Measurements from ENCODE around the gene FAM163A. TPM values are rescaled to one million over a fixed set of nuclear protein-coding genes. Genes with fewer than 3 reads are reported as not detected.

The FAM163A gene
- total RNA-seq, 1 experiment from 2014 or later: 0.46 TPM

DNA sequence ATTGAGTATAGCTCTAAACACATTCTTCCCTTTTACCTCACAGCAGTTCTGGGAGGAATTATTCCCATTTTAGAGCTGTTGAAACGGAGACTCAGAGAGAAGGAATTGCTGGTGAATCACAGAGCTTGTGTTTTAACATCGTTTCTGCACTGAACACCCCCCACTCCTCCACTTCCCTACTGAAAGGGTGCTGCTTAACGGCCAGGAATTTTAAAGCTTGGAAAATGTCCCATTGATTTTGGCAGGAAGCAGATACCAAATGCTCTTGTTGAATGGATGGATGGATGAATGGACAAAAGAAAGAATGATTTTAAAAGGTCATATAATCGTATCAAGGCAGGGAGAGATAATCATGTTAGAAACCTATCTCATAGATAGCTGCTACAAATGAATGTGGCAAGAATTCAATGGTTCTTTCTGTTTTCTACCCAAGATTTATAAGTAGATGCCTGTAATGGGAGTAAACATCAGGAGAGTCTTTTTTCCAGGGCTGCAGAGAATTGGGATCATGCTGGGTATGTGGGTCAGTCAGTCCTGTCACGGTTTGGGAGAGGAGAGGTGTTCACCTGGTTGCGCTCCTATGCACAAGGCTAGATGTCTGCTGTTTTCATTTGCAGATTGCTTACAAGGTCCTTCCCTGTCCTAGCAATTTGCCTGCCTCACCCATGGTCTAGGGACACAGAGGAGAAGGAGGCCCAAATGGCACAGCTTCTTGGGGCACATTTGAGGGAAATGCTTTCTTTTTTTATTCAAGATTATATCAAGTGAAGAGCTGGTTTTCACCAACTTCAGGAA lies 19.0 kb downstream of the FAM163A start:
- no peak overlapping the region for H3K14ac ChIP-seq (ENCODE audit: insufficient read depth, low read length)
- H2BK12ac ChIP-seq (ENCODE audit: insufficient read length, low read depth, low read length): no peak overlapping the region
- H4K20me1 ChIP-seq (ENCODE audit: control insufficient read depth, insufficient read depth, insufficient read length): no peaks in the 10 kb centered on the region
- no CpG with 5 or more reads among the region's 6 CpGs for WGBS (ENCODE audit: extremely low coverage, insufficient read length, low lambda C conversion rate)
- peaks cover 5% of the 10 kb centered on the region for H3K27me3 Mint-ChIP-seq (ENCODE audit: low read depth)
- H3K23me2 ChIP-seq (ENCODE audit: insufficient read length, low read depth, low read length, poor library complexity, severe bottlenecking): no peaks in the 10 kb centered on the region
- H3K4ac ChIP-seq (ENCODE audit: low read depth, low read length): no peak overlapping the region
- H3K4me1 ChIP-seq (ENCODE audit: insufficient read depth, low read length): 0 out of 2 replicates have a peak, but pooled peaks cover 3% of the 10 kb centered on the region
- no peak overlapping the region for H2BK5ac ChIP-seq (ENCODE audit: insufficient read length, low read length)
- no peaks in the 10 kb centered on the region for H3K79me2 ChIP-seq (ENCODE audit: insufficient read depth, low read length)
- no peaks in the 10 kb centered on the region for H3K79me1 ChIP-seq (ENCODE audit: insufficient read depth, low read depth, low read length, poor library complexity, severe bottlenecking)
- no peak overlapping the region for H2AFZ ChIP-seq (ENCODE audit: low read length)
- H3K27me3 ChIP-seq (ENCODE audit: insufficient read depth, low read length): no peaks in the 10 kb centered on the region
- H3K23ac ChIP-seq (ENCODE audit: insufficient read length, low read depth, low read length): no peak overlapping the region
- no peak overlapping the region for H3K56ac ChIP-seq (ENCODE audit: insufficient read length, low read depth, low read length)
- no peak overlapping the region for H3K18ac ChIP-seq (ENCODE audit: insufficient read length, low read depth, low read length)
- H2BK15ac ChIP-seq (ENCODE audit: low read depth, low read length): no peak overlapping the region
- H3T11ph ChIP-seq (ENCODE audit: low read length): no peak overlapping the region
- no peak overlapping the region for H2BK120ac ChIP-seq (ENCODE audit: low read depth, low read length, poor library complexity, severe bottlenecking)
- no peak for DNase-seq
- no peak overlapping the region for H3K9ac ChIP-seq (ENCODE audit: extremely low read depth, insufficient read length, low read length)
- no peak overlapping the region for H4K5ac ChIP-seq (ENCODE audit: insufficient read length, low read depth, low read length)
- H3K27ac Mint-ChIP-seq: no peak overlapping the region
- no peak overlapping the region for H4K91ac ChIP-seq (ENCODE audit: insufficient read length, low read depth, low read length)
- H3K36me3 Mint-ChIP-seq (ENCODE audit: insufficient read depth in 1 of 3, low read depth in 3 of 3): peaks cover 0 to 24% (median 7%) of the 10 kb centered on the region in 3 experiments; a peak in 6 of 7 replicates
- H3K4me1 Mint-ChIP-seq: peaks cover 5 to 35% of the 10 kb centered on the region in 2 experiments
- H3K9me3 Mint-ChIP-seq: peaks cover 14 to 15% of the 10 kb centered on the region in 2 experiments
- H3K4me2 ChIP-seq (ENCODE audit: insufficient read depth, insufficient read length, low read length): no peak overlapping the region
- H2AK5ac ChIP-seq (ENCODE audit: insufficient read length, low read length): no peak overlapping the region
- TF ChIP-seq, protein P1, sequence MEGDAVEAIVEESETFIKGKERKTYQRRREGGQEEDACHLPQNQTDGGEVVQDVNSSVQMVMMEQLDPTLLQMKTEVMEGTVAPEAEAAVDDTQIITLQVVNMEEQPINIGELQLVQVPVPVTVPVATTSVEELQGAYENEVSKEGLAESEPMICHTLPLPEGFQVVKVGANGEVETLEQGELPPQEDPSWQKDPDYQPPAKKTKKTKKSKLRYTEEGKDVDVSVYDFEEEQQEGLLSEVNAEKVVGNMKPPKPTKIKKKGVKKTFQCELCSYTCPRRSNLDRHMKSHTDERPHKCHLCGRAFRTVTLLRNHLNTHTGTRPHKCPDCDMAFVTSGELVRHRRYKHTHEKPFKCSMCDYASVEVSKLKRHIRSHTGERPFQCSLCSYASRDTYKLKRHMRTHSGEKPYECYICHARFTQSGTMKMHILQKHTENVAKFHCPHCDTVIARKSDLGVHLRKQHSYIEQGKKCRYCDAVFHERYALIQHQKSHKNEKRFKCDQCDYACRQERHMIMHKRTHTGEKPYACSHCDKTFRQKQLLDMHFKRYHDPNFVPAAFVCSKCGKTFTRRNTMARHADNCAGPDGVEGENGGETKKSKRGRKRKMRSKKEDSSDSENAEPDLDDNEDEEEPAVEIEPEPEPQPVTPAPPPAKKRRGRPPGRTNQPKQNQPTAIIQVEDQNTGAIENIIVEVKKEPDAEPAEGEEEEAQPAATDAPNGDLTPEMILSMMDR (conservative IDR thresholded peaks at IDR 0.05): no peak
- H3K9me3 ChIP-seq (ENCODE audit: control insufficient read depth, low read depth, low read length): no peaks in the 10 kb centered on the region
- no peak overlapping the region for H3K4me3 Mint-ChIP-seq
- no peak overlapping the region for H3K27ac ChIP-seq (ENCODE audit: insufficient read length, low read depth, low read length)
- no peak overlapping the region for H4K8ac ChIP-seq (replicated peaks; ENCODE audit: insufficient read length, low read depth, low read length)
- no peak overlapping the region for H2BK20ac ChIP-seq (ENCODE audit: low read depth, low read length, poor library complexity, severe bottlenecking)

All from H9 (cell line).